Measurements from ENCODE around the gene ITSN2.

DNA sequence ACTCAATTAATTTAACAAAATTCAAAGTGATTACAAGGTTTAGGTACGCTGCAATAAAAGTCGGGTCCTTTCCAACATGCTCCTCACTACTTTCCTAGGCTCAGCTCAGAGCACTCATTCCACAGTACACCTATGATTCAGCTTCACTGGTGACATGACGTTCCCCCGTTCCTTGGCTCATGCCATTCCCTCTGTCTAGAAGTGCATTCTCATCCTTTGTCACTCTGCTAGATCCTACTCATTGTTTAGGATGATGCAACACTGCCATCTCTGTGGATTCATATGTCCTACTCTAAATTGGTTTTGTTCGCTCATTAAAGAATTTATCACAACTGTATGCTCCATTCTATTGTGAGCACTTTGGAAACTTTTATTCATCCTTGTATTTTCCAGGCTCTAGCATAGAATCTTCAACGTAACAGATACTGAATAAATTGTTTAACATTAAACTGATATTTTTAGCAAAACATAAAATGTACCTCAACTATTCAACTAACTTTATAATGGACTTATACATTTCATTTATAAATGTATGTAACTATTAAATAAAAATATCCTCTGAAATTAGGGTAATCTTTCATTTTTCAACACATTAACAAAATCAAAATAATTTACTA is 106.9 kb downstream of the ITSN2 start:
- TF ChIP-seq TAF1 (IDR thresholded peaks at IDR 0.05; ENCODE audit: low read depth, low read length): no peak
- no peak for TF ChIP-seq POLR2AphosphoS5 (IDR thresholded peaks at IDR 0.05; ENCODE audit: low read depth, low read length)
